Activated B cell treated with CpG ODN at 0.5 μM for 24 hours (primary cell): Measurements from ENCODE around the gene PAXIP1. TPM values are rescaled to one million over a fixed set of nuclear protein-coding genes. Genes with fewer than 3 reads are reported as not detected.

Source experiments
- ATAC-seq: fragments of 200-7000 bp; cut with Tn5 transposase; one replicate; pipeline ENCODE4 v1.10.0; 2021; ENCODE audit warnings: low read depth, mild to moderate bottlenecking, moderate library complexity
- CTCF ChIA-PET: fragments of 350-600 bp; sonication (Branson Sonifier 250); formaldehyde crosslinking; loops from one replicate; lab custom pipeline; 2021; ENCODE audit warnings: antibody characterized with exemption; lab: Charles Lee
- POLR2A ChIA-PET: fragments of 350-600 bp; sonication (Branson Sonifier 250); formaldehyde crosslinking; loops from one replicate; lab custom pipeline; 2021; ENCODE audit warnings: antibody characterized with exemption; lab: Charles Lee
- DNase-seq: peaks from one replicate; pipeline ENCODE4 v3.0.0; 2022
- H3K27ac Mint-ChIP-seq: one replicate; pipeline ENCODE4 v1.8.0; 2020; ENCODE audit warnings: mixed read lengths
- H3K27me3 Mint-ChIP-seq: one replicate; pipeline ENCODE4 v1.8.0; 2021; ENCODE audit warnings: mixed read lengths
- H3K36me3 Mint-ChIP-seq: one replicate; pipeline ENCODE4 v1.8.0; 2021; ENCODE audit warnings: low read depth, mixed read lengths
- H3K4me1 Mint-ChIP-seq: one replicate; pipeline ENCODE4 v1.8.0; 2021; ENCODE audit warnings: mixed read lengths
- H3K4me3 Mint-ChIP-seq: one replicate; pipeline ENCODE4 v1.8.0; 2020; ENCODE audit warnings: mild to moderate bottlenecking, mixed read lengths
- H3K9me3 Mint-ChIP-seq: one replicate; pipeline ENCODE4 v1.8.0; 2020; ENCODE audit warnings: mixed read lengths
- intact Hi-C: fragments of 100-400 bp; cut with micrococcal nuclease; formaldehyde crosslinking; loops from one replicate; pipeline ENCODE4 v1.15.1; 2024
- total RNA-seq: library from RNA; stranded (reverse); gene quantifications from 2 replicates; pipeline ENCODE4 v1.2.3, GENCODE V29; 2022
- TF ChIP-seq, protein P1 (sequence below): fragments of 200-600 bp; IDR thresholded peaks from one replicate; pipeline ENCODE4 v1.8.0; 2022; ENCODE audit warnings: antibody characterized with exemption, mild to moderate bottlenecking

Gene PAXIP1
- total RNA-seq, 1 donor from 2014 or later: 15.2 TPM

DNA sequence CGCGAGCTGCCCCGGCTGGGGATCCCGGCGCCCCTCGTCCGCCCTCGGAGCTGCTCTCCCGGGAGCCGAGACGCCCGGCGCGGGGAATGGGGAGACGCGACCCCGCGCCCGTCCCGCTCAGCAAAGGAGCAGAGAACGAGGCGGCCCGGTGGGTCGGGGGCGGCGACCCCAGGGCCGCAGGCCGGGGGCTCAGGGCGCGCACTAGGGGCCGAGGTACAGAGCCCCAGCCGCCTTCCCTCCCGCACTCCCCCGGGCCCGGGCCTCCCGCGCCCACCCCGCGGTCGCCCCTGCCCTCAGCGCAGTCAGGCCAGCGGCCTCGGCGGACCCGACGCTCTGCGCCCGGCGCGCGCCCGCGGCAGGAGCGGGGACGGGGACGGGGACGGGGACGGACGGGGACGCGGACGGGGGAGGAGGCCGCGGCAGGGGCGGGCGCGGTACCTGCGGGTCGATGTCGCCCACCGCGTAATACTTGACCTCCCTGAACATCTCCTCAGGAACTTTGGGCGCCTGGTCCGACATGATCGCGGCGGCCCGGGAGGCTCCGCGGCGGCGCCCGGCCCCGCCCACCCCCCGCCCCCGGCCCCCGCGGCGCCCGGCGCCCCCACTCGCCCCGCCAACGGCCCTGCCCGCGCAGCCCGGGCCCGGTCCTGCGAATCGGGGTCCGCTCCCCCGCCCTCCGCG is 373 bp downstream of the PAXIP1 start:
- intact Hi-C loops: loop anchor here (1.0 to 10.0 kb wide), 8 partner anchors 74 to 1891 kb away; partner anchors contain the start of genes INSIG1, LMBR1, RBM33 and RNF32
- TF ChIP-seq, protein P1, sequence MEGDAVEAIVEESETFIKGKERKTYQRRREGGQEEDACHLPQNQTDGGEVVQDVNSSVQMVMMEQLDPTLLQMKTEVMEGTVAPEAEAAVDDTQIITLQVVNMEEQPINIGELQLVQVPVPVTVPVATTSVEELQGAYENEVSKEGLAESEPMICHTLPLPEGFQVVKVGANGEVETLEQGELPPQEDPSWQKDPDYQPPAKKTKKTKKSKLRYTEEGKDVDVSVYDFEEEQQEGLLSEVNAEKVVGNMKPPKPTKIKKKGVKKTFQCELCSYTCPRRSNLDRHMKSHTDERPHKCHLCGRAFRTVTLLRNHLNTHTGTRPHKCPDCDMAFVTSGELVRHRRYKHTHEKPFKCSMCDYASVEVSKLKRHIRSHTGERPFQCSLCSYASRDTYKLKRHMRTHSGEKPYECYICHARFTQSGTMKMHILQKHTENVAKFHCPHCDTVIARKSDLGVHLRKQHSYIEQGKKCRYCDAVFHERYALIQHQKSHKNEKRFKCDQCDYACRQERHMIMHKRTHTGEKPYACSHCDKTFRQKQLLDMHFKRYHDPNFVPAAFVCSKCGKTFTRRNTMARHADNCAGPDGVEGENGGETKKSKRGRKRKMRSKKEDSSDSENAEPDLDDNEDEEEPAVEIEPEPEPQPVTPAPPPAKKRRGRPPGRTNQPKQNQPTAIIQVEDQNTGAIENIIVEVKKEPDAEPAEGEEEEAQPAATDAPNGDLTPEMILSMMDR: no peak
- ChIA-PET CTCF (interaction anchor here (3.5 kb wide), 1 partner anchor 75 kb away, joined by 18 read pairs; no protein-coding TSS in a partner anchor), POLR2A (interaction anchor here (0.9 to 3.8 kb wide), 9 partner anchors 29 to 641 kb away, joined by 3 to 41 read pairs (median 4); partner anchors contain the start of gene INSIG1)
- ATAC-seq (peak; percentile 34), DNase-seq (peak; percentile 45)
- Mint-ChIP-seq H3K36me3 (peaks cover 17% of the 10 kb centered on the region), H3K9me3 (no peaks in the 10 kb centered on the region), H3K4me3 (peak overlapping the region; percentile 64), H3K27me3 (no peaks in the 10 kb centered on the region), H3K4me1 (peaks cover 17% of the 10 kb centered on the region), H3K27ac (no peak overlapping the region)

DNA sequence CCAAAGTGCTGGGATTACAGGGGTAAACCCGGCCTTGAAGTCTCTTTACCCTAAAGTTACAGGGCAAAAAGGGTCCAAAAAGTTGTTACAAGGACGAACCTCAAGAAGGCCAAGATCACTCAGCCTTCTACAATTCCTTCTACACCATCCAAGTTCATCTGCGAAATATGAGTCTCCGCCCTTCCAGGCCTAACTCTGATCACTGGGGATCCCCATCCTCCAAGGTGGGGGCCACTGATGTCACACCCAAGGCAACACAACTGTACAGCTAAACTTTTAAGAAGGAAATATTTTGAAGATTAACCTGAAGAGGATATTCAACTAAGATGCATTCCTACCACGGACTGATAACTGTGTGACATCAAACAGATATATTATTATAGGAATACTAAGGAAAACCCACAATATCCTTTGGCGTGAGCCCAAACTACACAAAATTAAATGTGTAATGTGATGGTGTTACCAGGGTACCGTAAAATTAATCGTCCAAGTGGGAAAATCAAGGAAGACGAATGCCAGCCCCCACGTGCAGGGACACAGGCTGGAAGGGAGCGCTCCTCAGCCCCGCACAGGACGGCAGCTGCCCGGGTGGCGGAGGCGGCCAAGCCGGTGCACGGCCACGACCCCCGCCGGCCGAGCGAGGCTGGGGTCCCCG is 1.0 kb downstream of the PAXIP1 start:
- TF ChIP-seq, protein P1: no peak
- DNase-seq (no peak), ATAC-seq (no peak)
- peaks cover 23% of the 10 kb centered on the region for H3K36me3 Mint-ChIP-seq
- CTCF ChIA-PET: interaction anchor here (3.5 kb wide), 1 partner anchor 74 kb away, joined by 18 read pairs; no protein-coding TSS in a partner anchor
- peak overlapping the region; percentile 70 for H3K27ac Mint-ChIP-seq
- POLR2A ChIA-PET: interaction anchor here (1.1 to 3.8 kb wide), 3 partner anchors 74 to 299 kb away, joined by 3 to 41 read pairs (median 21); partner anchors contain the start of gene INSIG1
- no peaks in the 10 kb centered on the region for H3K27me3 Mint-ChIP-seq
- H3K4me1 Mint-ChIP-seq: peaks cover 17% of the 10 kb centered on the region
- intact Hi-C loops: loop anchor here (2.0 to 10.0 kb wide), 3 partner anchors 190 to 1639 kb away; partner anchors contain the start of gene RNF32
- H3K9me3 Mint-ChIP-seq: no peaks in the 10 kb centered on the region
- H3K4me3 Mint-ChIP-seq: no peak overlapping the region

GRCh38 chr7:155000795-155001194 is 2.1 kb downstream of the PAXIP1 start:
- ATAC-seq (no peak), DNase-seq (no peak)
- ChIA-PET POLR2A (no interaction called here), CTCF (interaction anchor here (3.5 kb wide), 1 partner anchor 73 kb away, joined by 18 read pairs; no protein-coding TSS in a partner anchor)
- Mint-ChIP-seq H3K27me3 (no peaks in the 10 kb centered on the region), H3K27ac (no peak overlapping the region), H3K4me1 (peaks cover 17% of the 10 kb centered on the region), H3K9me3 (no peaks in the 10 kb centered on the region), H3K36me3 (peaks cover 24% of the 10 kb centered on the region), H3K4me3 (no peak overlapping the region)
- TF ChIP-seq, protein P1: no peak
- intact Hi-C loops: loop anchor here (5.0 to 10.0 kb wide), 2 partner anchors 192 to 754 kb away; no protein-coding TSS in a partner anchor

GRCh38 chr7:154998481-154998880 is 4.4 kb downstream of the PAXIP1 start:
- ChIA-PET POLR2A (no interaction called here), CTCF (interaction anchor here (0.8 to 1.9 kb wide), 2 partner anchors 10 to 71 kb away, joined by 4 to 6 read pairs; no protein-coding TSS in a partner anchor)
- Mint-ChIP-seq H3K4me3 (no peak overlapping the region), H3K4me1 (peaks cover 6% of the 10 kb centered on the region), H3K27me3 (no peaks in the 10 kb centered on the region), H3K27ac (no peak overlapping the region), H3K9me3 (no peaks in the 10 kb centered on the region), H3K36me3 (peaks cover 34% of the 10 kb centered on the region)
- ATAC-seq (no peak), DNase-seq (no peak)
- TF ChIP-seq, protein P1: no peak
- intact Hi-C loops: loop anchor here (5.0 kb wide), 1 partner anchor 36 kb away; no protein-coding TSS in a partner anchor
